EL (cell line): ENCODE results near the gene TOLLIP.

Experiments
- DNase-seq: peaks from one replicate; pipeline ENCODE4 v3.0.0-alpha.2; 2016

Gene TOLLIP

DNA sequence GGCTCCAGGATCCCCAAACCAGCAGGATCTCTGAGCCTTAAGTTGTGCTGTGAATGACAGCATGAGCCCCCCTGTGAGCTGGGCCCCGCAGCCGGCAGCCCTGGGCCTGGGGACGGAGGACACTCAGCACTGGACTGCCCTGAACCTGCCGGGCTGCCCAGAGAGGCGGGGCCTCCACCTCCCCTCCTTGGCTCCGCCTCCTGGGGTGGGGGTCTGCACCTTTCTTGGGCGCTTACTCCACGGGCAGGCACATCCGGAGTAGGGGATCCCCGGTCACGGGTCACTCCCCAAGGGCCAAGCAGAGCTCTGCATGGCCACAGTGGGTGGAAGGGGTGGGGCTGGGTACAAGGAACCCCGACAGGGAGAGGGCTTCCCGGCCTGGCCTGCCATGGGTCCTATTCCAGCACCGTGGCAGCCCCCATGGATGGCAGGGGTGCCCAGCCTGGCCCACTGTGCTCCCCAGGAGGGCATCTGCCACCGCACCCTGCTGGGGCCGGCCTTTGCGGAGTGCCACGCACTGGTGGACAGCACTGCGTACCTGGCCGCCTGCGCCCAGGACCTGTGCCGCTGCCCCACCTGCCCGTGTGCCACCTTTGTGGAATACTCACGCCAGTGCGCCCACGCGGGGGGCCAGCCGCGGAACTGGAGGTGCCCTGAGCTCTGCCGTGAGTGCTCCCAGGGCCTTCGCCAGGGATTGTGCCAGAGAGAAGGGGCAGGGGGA lies 81.2 kb downstream of the TOLLIP start:
- no peak for DNase-seq

DNA sequence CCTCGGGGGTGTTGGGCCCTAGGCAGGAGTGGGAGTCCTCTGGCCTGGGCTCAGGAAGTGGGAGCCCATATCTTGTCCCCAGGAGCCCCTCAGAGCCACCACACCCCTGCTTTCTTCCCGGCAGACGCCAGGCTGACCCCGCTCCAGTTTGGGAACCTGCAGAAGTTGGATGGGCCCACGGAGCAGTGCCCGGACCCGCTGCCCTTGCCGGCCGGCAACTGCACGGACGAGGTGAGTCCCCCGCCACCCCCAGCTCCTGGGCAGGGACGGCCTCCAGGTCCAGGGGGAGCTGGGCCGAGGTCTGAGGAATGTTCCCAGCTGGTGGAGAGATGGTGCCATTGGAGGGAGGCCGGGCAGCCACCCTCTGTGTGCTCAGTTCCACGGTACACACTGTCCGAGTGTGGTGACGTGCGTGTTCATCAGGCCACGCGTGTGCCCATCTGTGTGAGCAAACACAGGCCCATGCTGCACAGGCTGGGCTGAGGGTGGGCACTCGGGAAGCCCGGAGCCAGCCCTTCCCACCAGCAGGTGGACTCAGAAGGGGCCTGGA lies 81.8 kb downstream of the TOLLIP start:
- no peak for DNase-seq

DNA sequence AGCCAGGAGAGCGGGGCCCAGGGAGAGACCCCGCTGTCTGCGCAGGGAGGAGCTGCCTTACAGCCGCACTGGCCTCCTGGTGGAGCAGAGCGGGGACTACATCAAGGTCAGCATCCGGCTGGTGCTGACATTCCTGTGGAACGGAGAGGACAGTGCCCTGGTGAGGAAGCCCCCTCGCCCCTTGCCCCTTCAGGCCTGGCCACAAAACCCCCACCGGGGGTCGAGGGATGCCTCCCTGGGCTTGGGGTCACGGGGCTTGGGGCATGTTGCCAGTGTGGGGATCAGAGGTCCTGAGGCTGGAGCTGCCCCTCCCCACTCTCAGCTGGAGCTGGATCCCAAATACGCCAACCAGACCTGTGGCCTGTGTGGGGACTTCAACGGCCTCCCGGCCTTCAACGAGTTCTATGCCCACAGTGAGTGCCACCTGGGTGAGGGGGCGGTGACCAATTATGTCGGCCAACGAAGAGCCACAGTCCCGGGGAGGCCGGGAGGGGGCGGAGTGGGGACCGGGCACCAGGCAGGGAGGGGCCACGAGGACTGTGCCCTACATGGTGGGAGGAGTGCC lies 82.4 kb downstream of the TOLLIP start:
- DNase-seq: no peak

DNA sequence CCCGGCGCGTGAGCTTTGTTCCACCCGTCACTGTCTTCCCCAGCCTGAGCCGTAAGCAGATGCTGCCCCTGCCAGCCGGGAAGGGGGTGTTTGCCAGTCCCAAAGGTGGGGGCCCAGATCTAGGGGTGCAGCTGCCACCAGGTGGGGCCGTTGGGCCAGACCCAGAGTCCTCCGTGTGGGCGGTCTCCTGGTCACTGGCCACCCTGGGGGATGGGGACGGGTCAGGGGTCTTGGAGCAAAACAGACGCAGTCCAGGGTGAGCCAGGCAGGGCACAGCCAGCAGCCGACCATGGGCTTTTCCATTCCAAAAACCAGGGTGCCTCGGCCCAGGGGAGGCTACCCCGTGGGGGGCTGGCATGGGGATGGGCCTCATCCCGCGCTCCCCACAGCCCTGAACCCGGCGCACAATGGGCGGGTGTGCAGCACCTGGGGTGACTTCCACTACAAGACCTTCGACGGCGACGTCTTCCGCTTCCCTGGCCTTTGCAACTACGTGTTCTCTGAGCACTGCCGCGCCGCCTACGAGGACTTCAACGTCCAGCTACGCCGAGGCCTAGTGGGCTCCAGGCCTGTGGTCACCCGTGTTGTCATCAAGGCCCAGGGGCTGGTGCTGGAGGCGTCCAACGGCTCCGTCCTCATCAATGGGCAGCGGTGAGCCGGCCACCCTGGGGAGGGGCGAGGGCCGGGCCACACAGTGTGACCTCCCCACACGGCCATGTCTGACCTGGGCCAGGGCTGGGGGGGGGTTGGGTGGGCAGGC lies 83.0 kb downstream of the TOLLIP start:
- no peak for DNase-seq

DNA sequence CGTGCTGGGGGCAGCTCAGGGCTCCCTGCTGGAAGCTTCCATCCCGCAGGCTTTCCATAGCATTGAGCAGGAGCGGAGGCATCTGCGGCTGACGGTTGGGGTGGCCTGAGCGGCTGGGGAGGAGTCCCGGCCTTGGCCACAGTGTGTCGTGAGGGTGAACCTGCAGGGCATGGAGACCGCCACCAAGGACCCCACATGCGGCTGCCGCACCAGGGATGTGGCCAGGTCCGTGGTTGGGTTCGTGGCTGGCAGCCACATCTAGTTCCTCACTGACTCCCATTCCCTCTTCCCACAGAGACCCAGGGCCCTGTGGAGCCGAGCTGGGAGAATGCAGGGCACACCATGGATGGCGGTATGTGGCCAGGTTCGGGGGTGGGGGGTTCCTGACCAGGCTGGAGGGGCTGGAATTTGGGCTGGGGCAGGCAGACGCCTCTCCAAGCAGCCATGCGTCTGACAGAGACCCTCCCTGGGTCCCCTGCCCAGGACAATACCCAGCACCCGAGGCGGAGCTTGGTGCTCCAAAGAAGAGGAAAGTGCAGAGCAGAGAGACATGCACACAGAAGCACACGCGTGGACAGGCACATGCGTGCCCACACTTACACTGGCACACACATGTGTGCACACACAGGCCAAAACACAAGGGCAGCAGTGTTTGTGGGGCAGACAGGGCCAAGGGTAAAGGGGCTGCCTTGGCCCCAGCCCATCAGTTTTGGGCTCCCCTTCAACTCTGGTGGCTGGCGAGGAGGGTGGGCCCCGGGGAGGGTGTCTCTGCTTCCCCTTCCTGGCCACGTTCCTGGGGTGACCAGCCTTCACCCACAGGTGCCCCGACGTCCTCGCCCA lies 83.8 kb downstream of the TOLLIP start:
- no peak for DNase-seq

GRCh38 chr11:1224491-1225385 lies 84.7 kb downstream of the TOLLIP start:
- DNase-seq: no peak
